AG09319 (cell line): ENCODE measurements around the gene ZBED6.
"Not testable (repeated sequence)": the region's sequence is repeated elsewhere in the genome, so short reads cannot be mapped to it uniquely, and the experiment has no call there.

ENCODE experiments used
- DNase-seq: peaks from one replicate; pipeline ENCODE4 v3.0.0-alpha.2; 2010; ENCODE audit warnings: low read depth; ENCODE audit errors: extremely low read depth
- TF ChIP-seq, protein P1 (sequence below): IDR thresholded peaks from 2 replicates; pipeline ENCODE4 v1.5.1; 2011; ENCODE audit warnings: low read depth, mild to moderate bottlenecking, inconsistent platforms, low read length, moderate library complexity

The ZBED6 gene

GRCh38 chr1:203828002-203828401 lies 32.6 kb downstream of the ZBED6 start:
- DNase-seq: no peak
- TF ChIP-seq, protein P1, sequence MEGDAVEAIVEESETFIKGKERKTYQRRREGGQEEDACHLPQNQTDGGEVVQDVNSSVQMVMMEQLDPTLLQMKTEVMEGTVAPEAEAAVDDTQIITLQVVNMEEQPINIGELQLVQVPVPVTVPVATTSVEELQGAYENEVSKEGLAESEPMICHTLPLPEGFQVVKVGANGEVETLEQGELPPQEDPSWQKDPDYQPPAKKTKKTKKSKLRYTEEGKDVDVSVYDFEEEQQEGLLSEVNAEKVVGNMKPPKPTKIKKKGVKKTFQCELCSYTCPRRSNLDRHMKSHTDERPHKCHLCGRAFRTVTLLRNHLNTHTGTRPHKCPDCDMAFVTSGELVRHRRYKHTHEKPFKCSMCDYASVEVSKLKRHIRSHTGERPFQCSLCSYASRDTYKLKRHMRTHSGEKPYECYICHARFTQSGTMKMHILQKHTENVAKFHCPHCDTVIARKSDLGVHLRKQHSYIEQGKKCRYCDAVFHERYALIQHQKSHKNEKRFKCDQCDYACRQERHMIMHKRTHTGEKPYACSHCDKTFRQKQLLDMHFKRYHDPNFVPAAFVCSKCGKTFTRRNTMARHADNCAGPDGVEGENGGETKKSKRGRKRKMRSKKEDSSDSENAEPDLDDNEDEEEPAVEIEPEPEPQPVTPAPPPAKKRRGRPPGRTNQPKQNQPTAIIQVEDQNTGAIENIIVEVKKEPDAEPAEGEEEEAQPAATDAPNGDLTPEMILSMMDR: no peak

- no peak for DNase-seq
- TF ChIP-seq, protein P1: no peak
These were observed 33.1 kb downstream of the ZBED6 start for GRCh38 chr1:203828503-203828902.

GRCh38 chr1:203829247-203829646 lies 33.8 kb downstream of the ZBED6 start:
- DNase-seq: not testable (repeated sequence)

DNA sequence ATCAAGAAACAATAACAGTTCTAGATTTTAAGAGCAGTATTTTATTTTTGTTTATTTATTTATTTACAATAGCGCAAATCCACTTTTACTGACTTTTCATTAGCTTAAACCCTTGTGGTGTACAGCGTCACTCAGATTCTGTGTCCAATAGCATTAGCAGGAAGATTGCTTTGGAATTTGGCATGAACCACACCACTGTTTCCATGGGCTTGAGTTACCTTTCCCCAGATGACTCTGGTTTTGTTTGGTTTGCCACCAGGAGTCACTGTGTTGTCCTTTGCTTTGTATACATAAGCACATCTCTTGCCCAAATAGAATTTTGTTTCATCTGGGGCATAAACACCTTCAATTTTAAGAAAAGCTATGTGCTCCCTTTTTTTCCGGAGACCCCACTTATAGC lies 40.1 kb downstream of the ZBED6 start:
- DNase-seq: no peak

DNA sequence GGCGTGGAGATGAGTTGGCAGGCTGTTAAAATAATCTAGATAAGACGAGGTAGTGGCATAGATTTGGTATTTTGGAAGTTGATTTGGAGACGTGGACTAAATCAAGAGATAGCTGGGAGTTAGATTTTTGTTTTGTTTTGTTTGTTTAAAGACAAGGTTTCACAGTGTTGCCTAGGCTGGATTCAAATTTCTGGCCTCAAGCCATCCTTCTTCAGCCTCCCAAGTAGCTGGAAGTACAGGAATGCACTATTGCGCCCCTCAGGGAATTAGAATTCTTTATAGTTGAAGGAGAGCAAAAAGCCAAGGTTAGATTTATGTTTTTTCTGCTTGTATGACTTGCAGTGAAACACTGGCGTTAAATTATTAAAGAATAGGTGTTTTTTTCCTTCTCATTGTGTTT lies 43.7 kb downstream of the ZBED6 start:
- TF ChIP-seq, protein P1: no peak
- peak; percentile 78 for DNase-seq

More for the DNA sequence above, 40.1 kb downstream of the ZBED6 start:
- TF ChIP-seq, protein P1: no peak

- TF ChIP-seq, protein P1: no peak
- no peak for DNase-seq
These were observed 44.9 kb downstream of the ZBED6 start for GRCh38 chr1:203840208-203840808.

DNA sequence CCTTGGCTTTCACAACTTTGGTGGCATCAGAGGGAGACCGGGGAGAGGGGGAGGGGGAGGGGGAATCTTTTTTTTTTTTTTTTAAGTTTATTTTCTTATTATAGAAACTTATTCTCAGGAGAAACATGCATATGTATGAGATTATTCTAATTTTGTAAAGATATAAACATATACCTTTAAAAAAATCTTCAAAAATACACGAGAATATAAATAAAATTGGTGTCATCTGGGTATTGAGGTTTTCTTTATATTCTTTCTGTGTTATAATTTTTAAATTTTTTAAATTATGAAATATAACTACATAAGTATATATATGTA lies 47.1 kb downstream of the ZBED6 start:
- TF ChIP-seq, protein P1: no peak
- no peak for DNase-seq

DNA sequence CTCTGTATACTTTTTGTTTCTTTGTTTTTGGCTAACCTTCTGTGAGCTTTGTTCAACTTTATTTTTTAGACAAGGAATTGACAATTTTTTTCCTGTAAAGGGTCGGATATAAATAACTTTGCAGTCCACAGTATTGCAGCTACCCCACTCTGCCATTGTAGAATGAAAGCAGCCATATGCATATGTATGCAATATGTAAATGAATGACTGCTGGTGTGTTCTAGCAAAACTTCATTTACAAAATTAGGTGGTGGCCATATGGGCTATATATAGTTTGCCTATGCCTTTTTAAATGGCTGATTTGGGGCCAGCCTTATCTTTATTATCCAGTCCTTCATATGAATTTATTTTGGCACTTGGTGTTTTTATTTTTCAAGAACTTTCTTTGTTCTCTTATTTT lies 48.0 kb downstream of the ZBED6 start:
- TF ChIP-seq, protein P1: no peak
- no peak for DNase-seq
